CD4-positive, alpha-beta T cell (primary cell): ENCODE data around the gene B4GALT6. TPM values are rescaled to one million over a fixed set of nuclear protein-coding genes. Genes with fewer than 3 reads are reported as not detected.

ENCODE experiments used
- ATAC-seq: fragments of 200-7000 bp; cut with Tn5 transposase; one replicate; pipeline ENCODE4 v1.10.0; 2022; ENCODE audit warnings: mild to moderate bottlenecking; ENCODE audit not compliant: poor library complexity
- CTCF ChIA-PET: fragments of 350-600 bp; sonication (Branson Sonifier 250); formaldehyde crosslinking; loops from one replicate; lab custom pipeline; 2021; ENCODE audit warnings: antibody characterized with exemption, inconsistent platforms; lab: Charles Lee
- POLR2A ChIA-PET: fragments of 350-600 bp; sonication (Branson Sonifier 250); formaldehyde crosslinking; loops from one replicate; lab custom pipeline; 2021; ENCODE audit warnings: antibody characterized with exemption, inconsistent platforms; lab: Charles Lee
- DNase-seq, 14 experiments: peaks; one replicate each; pipeline ENCODE4 v3.0.0-alpha.2; 2013 to 2020; ENCODE audit warnings: mixed read lengths in 2 of 14
- H3K27ac ChIP-seq, 2 donors: one replicate each; pipeline versions ENCODE4 v1.5.1 to v1.7.0; 2013; ENCODE audit warnings: low read length in 2 of 2, low read depth in 1 of 2, mild to moderate bottlenecking in 1 of 2
- H3K27me3 ChIP-seq, 2 experiments: 1 replicate in 1 of 2; 2 replicates in 1 of 2; pipeline versions ENCODE4 v1.6.1 to v1.7.0; 2013; ENCODE audit warnings: low read length in 2 of 2, control low read depth in 1 of 2, mild to moderate bottlenecking in 1 of 2, moderate library complexity in 1 of 2; ENCODE audit not compliant: insufficient read depth in 2 of 2, control insufficient read depth in 1 of 2
- H3K36me3 ChIP-seq: one replicate; pipeline ENCODE4 v1.6.1; 2013; ENCODE audit warnings: low read length, control low read depth; ENCODE audit not compliant: insufficient read depth
- H3K4me1 ChIP-seq: one replicate; pipeline ENCODE4 v1.6.1; 2013; ENCODE audit warnings: low read length, control low read depth; ENCODE audit not compliant: insufficient read depth
- H3K4me3 ChIP-seq: one replicate; pipeline ENCODE4 v1.5.1; 2013; ENCODE audit warnings: mild to moderate bottlenecking, low read length, moderate library complexity
- H3K9me3 ChIP-seq, 2 experiments: 1 replicate in 1 of 2; 2 replicates in 1 of 2; pipeline versions ENCODE4 v1.6.1 to v1.7.0; 2013; ENCODE audit warnings: low read length in 2 of 2, mild to moderate bottlenecking in 2 of 2, control low read depth in 1 of 2, moderate library complexity in 1 of 2; ENCODE audit not compliant: control insufficient read depth in 1 of 2, insufficient read depth in 1 of 2
- H3K27ac Mint-ChIP-seq: one replicate; pipeline ENCODE4 v1.8.0; 2020; ENCODE audit warnings: mixed read lengths
- H3K27me3 Mint-ChIP-seq: one replicate; pipeline ENCODE4 v1.8.0; 2021; ENCODE audit warnings: mixed read lengths
- H3K36me3 Mint-ChIP-seq: one replicate; pipeline ENCODE4 v1.8.0; 2021; ENCODE audit warnings: low read depth, mixed read lengths
- H3K4me1 Mint-ChIP-seq: one replicate; pipeline ENCODE4 v1.8.0; 2021; ENCODE audit warnings: low read depth, mixed read lengths
- H3K4me3 Mint-ChIP-seq: one replicate; pipeline ENCODE4 v1.8.0; 2020; ENCODE audit warnings: mild to moderate bottlenecking, mixed read lengths
- H3K9me3 Mint-ChIP-seq: one replicate; pipeline ENCODE4 v1.8.0; 2020; ENCODE audit warnings: mixed read lengths
- intact Hi-C, 2 experiments: fragments of 100-400 bp; cut with DNase I in 1 of 2; cut with micrococcal nuclease in 1 of 2; formaldehyde crosslinking; loops; one replicate each; pipeline versions ENCODE4 v1.15.1 to v1.9.0; 2023 to 2025; cut with DNase I, micrococcal nuclease
- total RNA-seq, 174 experiments: library from RNA in 2 of 174; stranded (reverse) in 2 of 174; gene quantifications; one replicate each; pipeline ENCODE4 v1.2.3 and lab custom pipeline; 2021 to 2026
- TF ChIP-seq, protein P1 (sequence below): fragments of 200-600 bp; IDR thresholded peaks from one replicate; pipeline ENCODE4 v1.8.0; 2022; ENCODE audit warnings: antibody characterized with exemption, mild to moderate bottlenecking

B4GALT6 gene
- total RNA-seq, 2 experiments from 2014 or later = 0.75 TPM; not detected in 1

DNA sequence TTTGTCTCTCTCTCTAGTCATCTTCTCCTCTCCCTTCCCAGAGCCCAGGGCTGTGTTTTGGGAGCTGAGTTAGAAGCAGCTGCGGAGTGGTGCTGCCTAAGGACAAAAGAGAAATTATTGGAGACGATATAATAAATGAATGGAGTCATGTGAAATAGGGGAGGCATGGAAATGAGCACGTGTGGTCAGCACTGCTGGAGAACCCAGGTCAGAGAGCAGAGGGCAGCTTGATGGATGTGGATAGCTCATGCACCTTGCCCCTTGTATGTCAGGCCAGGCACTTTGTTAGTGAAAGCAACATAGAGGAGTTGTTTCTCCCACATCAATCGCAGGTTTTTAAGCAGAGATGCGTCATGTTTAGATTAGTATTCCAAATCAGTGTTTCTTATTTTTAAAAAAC lies 77.0 kb downstream of the B4GALT6 start:
- Mint-ChIP-seq H3K27me3 (no peaks in the 10 kb centered on the region), H3K9me3 (no peaks in the 10 kb centered on the region), H3K36me3 (no peaks in the 10 kb centered on the region), H3K4me3 (no peak overlapping the region), H3K27ac (no peak overlapping the region), H3K4me1 (no peaks in the 10 kb centered on the region)
- POLR2A ChIA-PET = no interaction called here
- no peaks in the 10 kb centered on the region for H3K36me3 ChIP-seq
- no peaks in the 10 kb centered on the region for H3K9me3 ChIP-seq
- H3K4me1 ChIP-seq = no peaks in the 10 kb centered on the region
- H3K4me3 ChIP-seq = no peak overlapping the region
- no peak for DNase-seq
- ATAC-seq = no peak
- TF ChIP-seq, protein P1, sequence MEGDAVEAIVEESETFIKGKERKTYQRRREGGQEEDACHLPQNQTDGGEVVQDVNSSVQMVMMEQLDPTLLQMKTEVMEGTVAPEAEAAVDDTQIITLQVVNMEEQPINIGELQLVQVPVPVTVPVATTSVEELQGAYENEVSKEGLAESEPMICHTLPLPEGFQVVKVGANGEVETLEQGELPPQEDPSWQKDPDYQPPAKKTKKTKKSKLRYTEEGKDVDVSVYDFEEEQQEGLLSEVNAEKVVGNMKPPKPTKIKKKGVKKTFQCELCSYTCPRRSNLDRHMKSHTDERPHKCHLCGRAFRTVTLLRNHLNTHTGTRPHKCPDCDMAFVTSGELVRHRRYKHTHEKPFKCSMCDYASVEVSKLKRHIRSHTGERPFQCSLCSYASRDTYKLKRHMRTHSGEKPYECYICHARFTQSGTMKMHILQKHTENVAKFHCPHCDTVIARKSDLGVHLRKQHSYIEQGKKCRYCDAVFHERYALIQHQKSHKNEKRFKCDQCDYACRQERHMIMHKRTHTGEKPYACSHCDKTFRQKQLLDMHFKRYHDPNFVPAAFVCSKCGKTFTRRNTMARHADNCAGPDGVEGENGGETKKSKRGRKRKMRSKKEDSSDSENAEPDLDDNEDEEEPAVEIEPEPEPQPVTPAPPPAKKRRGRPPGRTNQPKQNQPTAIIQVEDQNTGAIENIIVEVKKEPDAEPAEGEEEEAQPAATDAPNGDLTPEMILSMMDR = no peak
- no peak overlapping the region for H3K27ac ChIP-seq
- intact Hi-C loops = no loop called here
- CTCF ChIA-PET = no interaction called here
- H3K27me3 ChIP-seq = no peaks in the 10 kb centered on the region

DNA sequence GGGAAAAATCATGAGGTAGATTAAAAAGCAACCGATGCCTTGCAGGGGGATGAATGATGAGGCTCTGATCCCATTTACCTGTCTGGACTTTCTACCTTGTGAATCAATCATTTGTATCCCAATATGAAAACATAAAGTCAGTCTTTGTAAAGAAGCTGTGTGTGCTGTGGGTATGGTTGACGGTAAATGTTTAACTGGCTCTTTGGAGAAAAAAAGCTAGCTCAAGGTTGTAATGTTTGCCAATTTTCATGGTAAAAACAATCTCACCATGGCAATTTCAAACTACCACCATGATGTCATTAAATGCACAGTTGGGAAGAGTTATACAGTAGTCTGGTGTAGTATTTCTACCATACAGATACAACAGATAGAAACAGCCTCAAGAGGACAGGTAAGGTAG lies 78.1 kb downstream of the B4GALT6 start:
- H3K27me3 ChIP-seq = no peaks in the 10 kb centered on the region
- no peaks in the 10 kb centered on the region for H3K9me3 Mint-ChIP-seq
- no peak overlapping the region for H3K4me3 Mint-ChIP-seq

GRCh38 chr18:31603315-31603714 lies 81.1 kb downstream of the B4GALT6 start:
- ATAC-seq (no peak), DNase-seq (no peak)
- Histone ChIP-seq H3K27me3 (no peaks in the 10 kb centered on the region), H3K4me3 (no peak overlapping the region), H3K9me3 (no peaks in the 10 kb centered on the region), H3K27ac (no peak overlapping the region), H3K4me1 (no peaks in the 10 kb centered on the region), H3K36me3 (no peaks in the 10 kb centered on the region)
- Mint-ChIP-seq H3K36me3 (no peaks in the 10 kb centered on the region), H3K27me3 (no peaks in the 10 kb centered on the region), H3K4me3 (no peak overlapping the region), H3K27ac (no peak overlapping the region), H3K9me3 (no peaks in the 10 kb centered on the region), H3K4me1 (no peaks in the 10 kb centered on the region)
- intact Hi-C loops = no loop called here
- TF ChIP-seq, protein P1 = no peak
- POLR2A ChIA-PET = no interaction called here
- CTCF ChIA-PET = no interaction called here

More for the DNA sequence above, 78.1 kb downstream of the B4GALT6 start:
- ChIA-PET POLR2A (no interaction called here), CTCF (no interaction called here)
- no peak overlapping the region for H3K27ac ChIP-seq
- TF ChIP-seq, protein P1 = no peak
- H3K4me3 ChIP-seq = no peak overlapping the region
- Mint-ChIP-seq H3K36me3 (no peaks in the 10 kb centered on the region), H3K27ac (no peak overlapping the region), H3K4me1 (no peaks in the 10 kb centered on the region), H3K27me3 (no peaks in the 10 kb centered on the region)
- no peaks in the 10 kb centered on the region for H3K36me3 ChIP-seq
- H3K4me1 ChIP-seq = no peaks in the 10 kb centered on the region
- ATAC-seq = no peak
- no peaks in the 10 kb centered on the region for H3K9me3 ChIP-seq
- DNase-seq = no peak
- intact Hi-C loops = no loop called here
